MV-4-11 (cell line): Measurements from ENCODE around the gene WDFY2.
"Not testable (repeated sequence)": the region's sequence is repeated elsewhere in the genome, so short reads cannot be mapped to it uniquely, and the experiment has no call there.

Experiments
- DNase-seq: peaks from one replicate; lab custom pipeline; 2025; lab: John Stamatoyannopoulos, UW

Gene WDFY2

DNA sequence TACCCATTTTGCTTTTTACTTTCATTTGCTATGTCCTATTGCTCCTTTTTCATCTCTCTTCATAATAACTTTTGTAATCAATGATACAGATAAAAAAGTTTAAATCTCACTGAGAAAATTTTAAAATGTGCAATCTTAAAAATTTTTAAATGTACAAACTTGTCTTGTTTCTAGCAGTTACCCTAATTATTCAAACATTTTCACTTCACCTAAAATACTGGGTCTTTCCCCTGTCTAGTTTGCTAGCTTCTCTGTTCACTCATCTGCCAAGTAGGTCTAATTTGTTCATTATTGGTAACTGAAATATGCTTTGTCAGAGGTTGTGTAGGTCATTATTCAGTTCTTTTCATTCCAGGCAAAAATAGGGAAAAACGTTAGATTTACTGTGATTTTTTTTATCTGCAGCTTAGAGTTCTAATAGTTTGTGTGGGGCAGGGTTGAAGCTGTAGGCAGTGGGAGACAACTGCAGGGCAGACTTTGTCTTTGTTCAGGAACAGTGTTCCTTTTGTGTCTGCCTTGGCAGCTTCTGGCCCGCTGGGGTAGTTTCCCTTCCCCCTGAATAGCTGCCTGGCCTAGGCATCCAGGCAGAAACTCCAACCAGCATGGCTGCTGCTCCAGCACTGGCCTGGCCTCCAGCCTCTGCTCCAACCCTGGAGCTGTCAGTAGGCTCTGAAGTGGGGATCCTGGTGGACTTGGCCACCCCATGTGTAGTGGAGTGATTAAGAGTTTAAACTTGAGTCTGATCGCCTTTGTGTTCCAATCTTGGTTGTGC is 48.5 kb downstream of the WDFY2 start:
- DNase-seq, result peak; percentile 16

DNA sequence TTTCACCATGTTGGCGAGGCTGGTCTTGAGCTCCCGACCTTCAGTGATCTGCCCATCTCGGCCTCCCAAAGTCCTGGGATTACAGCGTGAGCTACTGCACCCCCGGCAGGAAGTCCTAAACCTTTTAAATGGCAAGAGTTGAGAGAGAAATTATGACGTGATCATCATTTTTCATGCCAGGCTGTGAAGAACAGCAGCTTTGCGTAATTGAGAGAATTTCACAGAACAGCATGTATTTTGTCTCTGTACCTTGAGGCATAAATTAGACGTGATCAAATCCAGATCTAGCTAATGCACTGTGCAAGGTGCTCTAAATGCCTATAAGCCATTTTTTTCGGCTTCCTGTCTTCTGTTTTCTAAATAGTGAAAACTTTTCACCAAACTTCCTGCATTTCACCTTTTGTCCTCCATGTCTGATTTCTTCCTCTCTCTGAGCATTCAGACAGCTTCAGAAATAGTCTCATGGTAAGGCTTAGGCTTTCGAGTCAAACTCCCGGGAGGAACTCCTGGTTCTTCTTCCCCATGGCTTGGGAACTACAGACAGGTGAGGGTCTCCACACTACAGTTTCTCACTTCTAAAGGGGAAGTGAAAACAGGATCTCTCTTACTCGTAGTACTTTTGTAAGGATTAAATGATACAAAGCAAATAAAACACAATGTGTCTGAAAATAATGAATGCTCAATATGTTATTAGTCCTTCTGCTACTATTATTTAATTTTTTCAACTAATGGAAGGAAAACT is 51.0 kb downstream of the WDFY2 start:
- peak; percentile 22 for DNase-seq

DNA sequence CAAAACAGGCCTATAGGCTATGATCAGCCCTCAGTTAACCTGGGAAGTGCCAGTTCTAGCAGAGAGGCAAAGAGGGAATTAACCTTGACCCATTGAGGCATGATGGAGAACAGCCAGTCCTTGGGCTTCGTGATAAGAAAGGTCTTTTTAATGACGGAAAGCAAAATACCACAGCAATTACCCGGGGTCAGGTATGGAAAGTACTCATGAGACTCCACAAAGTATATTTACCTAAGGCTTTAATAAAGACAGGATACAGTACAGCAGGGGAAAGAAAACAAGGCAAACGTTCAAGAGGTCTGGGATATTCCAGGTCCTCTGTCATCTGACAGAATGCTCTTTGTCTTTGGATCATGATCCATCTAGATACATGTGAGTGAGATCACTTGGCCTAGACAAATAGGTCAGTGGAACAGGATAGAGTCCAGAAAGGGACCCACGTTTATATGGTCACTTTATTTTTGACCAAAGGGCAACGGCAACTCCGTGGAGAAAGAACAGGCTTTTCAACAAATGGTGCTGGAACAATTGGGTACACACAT is 52.2 kb downstream of the WDFY2 start:
- DNase-seq, result no peak

DNA sequence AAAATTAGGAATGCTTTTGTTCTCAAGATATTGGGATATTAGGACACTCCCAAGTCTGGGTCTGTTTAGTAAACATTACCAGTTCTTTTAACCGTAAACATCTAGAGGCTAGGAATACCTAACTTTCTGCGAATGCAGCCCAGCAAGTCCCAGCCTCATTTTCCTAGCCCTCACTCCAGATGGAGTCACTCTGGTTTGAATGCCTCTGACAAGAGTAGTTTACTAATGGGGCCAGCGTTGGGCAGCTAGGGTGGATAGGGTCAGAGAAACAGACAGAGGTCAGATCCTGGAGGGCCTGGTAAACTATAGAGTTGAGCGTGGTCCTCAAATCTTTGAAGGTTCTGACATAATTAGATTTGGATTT is 53.6 kb downstream of the WDFY2 start:
- no peak for DNase-seq

DNA sequence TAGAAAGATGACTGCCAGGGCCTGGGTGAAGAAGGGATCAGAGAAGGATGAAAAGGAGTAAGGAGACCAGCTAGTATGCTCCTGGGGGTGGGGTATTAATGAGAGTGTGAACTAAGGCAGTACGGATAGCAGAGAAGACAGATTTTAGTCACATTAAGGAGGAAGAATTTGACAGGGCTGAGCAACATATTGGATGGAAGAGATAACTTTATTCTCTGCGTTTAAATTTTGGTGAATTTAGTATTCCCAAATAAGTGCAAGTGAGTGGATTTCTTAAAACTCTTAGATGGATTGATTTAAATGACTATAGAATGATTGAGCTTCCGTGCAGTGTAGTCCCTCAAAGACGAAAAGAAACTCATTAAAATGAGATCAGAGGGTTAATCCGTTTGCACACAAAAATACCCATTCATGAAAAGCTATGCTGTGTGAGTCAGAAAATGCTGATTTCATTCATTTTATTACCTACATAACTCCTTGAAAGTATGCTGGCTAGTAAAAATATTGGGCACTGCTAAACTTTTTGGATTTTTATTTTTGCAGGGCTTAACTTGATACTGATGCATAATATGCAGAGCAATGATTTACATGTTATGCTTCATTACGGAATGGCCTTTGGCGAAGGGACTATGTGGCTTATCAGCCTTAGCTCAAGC is 54.1 kb downstream of the WDFY2 start:
- DNase-seq, result no peak

DNA sequence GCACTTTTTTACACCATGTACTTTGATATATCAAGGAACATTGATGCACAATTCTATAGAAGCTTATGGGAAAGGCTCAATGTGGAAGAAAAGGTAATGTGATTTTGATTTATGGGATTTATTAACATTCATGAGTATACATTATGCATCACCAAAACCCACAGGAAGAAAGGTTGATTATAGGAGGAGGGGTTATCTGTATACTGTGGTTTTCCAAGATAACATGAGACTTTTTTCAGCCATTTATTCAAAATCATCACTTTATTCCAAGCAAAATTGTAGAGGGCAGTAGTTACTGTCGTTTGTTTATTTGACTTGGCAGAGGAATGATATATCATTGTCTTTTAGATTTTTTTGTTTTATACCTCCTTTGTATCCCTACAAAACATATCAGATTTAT is 54.9 kb downstream of the WDFY2 start:
- no peak for DNase-seq

DNA sequence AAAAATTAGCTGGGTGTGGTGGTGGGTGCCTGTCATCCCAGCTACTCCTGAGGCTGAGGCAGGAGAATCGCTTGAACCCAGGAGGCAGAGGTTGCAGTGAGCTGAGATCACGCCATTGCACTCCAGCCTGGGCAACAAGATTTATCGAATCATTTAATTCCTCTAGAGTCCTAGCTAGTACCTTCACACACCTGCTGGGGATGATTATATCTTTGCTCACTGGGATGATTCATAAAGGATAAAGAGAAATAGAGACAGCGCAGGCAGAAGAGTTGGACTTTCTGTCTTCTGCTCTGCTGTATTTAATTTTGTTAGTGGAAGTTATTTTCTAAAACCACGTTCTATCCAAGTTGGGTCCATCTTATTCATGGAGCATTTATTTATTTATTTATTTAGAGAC is 56.4 kb downstream of the WDFY2 start:
- not testable (repeated sequence) for DNase-seq

DNA sequence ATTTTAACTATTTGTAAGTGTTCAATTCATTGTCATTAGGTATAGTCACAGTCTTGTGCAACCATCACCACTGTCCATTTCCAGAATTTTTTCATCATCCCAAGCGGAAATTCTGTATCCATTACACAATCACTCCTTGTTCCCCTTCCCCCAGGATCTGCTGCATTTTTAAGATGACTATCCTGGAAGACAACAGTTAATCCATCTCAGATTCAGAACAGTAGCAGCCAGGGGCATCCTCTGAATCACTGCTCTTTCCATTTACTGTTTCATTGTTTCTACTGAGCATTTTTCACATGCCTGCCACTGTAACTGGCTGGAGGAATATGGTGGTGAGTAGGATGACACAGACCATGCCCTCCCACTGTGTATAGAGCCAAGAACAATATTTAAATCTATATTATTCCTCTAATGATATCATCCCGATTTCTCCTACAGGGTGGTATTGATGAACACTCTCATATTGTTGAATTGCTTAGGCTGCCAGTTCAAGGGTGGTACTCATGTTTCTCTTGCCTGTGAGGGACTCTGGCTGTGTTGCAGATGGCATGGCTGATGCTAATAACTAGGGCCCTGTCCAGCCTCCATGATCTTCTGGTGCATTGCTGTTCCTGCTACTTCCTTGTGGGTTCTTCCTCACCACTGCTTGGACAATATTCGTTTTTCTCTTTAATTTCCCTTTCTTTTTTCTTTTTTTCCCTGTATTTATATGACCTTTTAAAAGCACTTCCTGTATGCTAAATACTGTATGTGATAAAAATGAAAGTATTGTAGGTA is 59.0 kb downstream of the WDFY2 start:
- peak; percentile 6 for DNase-seq

DNA sequence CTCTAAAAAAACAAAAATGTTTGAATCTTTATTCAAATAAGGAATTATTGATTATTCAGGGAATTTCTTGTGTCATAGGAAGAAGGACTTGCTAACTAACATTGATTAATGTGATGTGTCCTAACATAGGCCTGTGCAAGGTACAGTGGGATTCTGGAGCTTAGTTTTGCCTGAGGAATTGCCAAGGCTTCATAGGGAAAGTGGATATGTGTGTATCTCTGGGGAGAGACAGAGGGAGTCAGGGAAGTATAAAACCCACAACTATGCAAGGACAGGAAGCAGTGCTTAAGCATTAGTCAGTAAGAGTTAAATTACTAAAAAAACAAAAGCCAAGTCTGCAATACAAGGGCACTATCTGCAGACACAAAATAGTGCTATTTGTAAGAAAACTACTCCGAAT is 59.6 kb downstream of the WDFY2 start:
- peak; percentile 66 for DNase-seq

DNA sequence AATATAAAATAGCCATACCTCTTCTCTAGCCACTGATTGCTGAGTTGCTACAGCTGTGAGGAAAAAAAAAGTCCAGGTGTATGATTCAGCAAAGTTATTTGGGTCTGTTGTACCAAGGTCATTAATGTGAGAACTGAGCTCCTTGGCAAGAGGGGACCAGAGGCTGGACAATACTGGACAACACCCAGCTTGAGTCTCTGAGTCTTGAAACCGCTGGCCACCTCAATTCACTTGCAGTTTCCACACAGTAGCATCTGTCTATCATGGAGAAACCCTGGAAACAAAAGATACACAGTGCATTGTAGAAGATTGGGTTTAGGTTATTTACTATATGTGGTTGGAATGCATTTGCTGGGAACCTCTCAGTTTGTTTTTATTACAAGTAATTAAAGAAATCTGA is 60.4 kb downstream of the WDFY2 start:
- DNase-seq, result peak; percentile 12

DNA sequence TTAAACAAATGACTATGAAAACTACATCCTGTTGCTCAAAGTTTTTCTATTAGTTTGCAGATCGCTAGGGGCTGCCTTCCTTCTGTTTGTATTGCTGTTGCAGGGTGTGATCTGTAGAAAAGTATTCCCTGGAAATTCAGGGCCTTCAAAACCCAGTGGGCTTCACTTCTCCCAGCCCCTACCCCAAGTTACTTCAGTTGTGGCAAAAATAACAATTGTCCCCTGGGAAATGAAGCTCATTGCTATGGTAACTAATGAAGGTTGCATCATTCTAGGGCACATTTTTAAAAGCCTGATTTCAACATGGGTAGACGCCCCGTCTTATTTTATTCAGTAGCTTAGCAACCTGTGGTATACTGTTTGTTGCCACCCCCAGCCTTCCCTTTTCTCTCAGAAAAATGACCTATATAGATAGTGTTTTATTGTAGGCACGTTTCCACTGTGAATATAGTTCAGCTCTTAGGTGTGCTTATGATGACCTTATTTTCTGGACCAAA is 60.9 kb downstream of the WDFY2 start:
- DNase-seq, result peak; percentile 95

DNA sequence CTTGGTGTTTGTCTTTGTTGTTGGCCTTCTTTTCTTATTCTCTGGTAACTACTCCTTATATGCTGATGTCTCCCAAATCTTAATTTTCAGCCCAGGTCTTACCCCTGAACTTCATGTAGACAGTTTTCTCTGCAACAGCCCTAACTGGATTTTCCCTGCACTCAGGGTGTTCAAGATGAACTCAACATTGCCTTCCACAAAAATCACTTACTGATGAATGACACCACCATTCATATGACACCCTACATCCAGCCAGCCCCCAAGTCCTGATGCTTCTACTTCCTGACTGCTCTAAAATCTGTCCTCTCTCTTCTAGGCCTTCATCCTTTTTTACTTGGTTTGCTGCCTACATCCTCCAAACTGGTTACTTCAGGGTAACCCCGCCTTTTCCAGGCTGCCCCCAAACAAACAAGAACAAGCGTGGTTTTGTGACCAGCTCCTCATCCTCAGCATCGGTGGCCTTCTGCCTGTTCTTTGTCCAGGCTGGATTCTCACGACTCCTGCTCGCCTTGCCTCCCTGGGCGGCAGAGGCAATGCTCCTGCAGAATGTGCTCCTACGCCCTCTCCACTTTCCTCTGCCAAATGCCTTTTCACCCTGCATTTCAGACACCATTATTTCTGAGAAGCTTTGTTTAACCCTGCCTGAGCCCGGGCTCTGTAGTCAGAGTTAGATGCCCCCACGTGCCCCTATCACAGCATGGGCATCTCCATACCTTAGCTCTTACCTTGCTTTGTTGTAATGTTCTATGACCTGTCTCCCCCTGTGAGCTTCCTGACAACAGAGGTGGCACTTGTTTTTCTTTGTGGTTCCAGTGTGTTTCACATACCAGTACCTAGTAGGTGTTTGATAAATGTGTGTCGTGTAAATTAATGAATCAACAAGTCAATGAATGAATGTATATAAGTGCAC is 61.8 kb downstream of the WDFY2 start:
- DNase-seq, result no peak

DNA sequence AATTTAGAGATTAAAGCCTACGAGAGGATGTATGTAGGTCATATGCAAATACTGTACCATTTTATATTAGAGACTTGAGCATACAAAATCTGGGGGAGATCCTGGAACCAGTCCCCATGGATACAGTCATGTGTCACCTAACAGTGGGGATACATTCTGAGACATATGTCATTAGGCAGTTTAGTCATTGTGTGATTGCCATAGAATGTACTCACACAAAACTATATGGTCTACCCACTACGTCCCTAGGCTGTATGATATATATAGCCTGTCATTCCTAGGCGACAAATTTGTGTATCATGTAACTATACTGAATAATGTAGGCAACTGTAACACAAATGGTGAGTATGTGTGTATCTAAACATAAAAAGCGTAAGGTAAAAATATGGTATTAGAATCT is 62.8 kb downstream of the WDFY2 start:
- DNase-seq, result no peak

DNA sequence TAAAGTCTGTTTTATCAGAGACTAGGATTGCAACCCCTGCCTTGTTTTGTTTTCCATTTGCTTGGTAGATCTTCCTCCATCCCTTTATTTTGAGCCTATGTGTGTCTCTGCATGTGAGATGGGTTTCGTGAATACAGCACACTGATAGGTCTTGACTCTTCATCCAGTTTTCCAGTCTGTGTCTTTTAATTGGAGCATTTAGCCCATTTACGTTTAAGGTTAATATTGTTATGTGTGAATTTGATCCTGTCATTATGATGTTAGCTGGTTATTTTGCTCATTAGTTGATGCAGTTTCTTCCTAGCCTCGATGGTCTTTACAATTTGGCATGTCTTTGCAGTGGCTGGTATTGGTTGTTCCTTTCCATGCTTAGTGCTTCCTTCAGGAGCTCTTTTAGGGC is 67.9 kb downstream of the WDFY2 start:
- not testable (repeated sequence) for DNase-seq

DNA sequence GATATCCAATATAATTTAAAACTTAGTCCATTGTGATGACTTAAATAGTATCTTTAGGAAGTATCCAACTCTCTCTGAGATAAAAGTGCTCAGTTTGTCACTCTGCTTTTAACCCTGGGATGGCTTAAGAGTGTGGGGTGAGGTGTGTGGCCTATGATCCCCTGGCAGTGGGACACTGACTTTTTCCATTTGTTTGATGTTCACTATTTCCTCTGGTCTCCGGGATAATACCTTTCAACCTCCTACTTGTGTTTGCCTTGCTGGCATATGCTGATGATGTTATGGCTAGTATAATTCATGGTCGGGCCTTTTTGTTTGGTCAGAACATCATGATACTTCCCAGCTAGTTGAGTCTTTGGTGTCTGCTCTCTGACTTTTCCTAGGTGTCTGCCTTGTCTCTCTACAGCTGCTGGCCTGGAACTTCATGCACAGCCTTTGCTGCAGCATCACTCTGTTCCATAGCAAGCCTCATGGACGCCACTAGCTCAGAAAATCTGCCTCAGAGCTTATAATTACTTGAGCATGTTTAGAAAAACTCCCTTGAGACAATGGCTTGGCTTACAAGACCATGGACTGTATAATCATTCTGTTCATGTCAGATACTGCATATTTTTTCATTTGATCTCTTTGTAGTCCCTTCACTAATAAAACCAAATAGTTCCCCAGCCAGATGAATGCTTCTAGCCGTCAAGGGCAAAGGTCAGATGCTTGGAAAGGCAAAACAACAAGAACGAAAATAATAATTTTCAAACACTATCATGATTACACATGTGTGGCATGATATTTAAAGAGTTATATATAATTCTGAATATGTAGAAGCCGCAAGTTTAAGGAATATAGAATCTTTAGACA is 75.2 kb downstream of the WDFY2 start:
- no peak for DNase-seq

DNA sequence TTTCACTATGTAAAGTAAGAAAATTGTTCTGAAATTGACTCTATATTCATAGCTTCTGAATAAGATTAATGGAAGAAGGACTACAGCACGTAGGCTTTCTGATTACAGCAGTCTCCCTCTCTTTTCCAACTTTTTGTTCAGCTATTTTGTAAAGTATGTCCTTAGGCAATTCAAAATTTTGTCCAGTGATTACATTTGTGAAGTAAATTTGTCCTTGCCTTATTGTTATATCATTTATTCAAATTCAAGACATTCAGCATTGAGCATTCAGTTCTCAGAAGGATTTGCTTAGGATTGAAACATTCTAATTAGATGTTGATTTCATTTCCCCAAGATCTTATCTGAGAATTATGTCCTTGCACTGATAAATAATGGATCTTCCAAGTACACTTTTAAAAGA is 76.6 kb downstream of the WDFY2 start:
- no peak for DNase-seq

DNA sequence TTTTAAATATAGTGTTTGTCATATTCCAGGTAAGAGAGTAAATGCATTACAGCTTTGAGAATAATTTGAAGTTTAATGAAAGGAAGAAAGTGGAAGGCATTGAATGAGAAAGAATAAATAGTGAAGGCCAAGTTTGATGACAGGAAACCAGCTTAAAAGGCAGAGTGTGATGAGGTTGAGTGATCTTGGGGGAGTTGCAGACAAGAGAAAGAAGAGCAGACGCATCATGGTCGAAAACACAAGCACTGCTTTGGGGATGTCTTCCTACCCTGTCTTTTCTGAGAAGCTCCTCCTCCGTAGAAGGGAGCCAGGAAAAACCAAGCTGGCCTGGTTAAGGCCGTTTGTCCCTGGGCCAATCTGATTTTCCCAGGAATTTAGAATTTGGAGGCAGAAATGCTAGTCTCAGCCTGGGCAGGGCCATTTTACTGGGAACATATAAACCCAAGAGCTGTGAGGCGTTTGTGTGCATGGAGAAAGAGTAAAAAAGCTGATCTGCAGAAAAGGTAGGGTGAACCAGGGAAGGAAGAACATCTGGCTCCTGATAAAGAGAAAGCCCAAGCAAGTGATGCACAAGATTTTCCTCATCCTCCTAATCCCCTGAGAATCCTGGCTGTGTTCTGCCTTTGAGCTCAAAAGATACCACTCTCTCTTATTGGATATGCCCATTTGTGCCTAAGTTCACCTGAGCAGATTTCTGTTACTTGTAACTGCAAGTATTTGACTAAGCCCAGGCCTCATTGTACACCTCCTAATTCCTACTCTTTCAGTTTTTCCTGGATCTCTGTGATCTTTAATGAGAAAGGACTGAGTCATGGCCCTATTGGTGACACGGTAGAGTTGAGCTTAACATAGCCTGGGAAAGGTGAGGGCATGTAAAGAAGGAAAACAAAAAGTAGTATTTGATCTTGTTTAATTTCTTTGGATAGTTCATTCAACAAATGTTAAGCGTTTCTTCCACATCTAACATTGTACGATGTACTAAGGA is 80.0 kb downstream of the WDFY2 start:
- no peak for DNase-seq

DNA sequence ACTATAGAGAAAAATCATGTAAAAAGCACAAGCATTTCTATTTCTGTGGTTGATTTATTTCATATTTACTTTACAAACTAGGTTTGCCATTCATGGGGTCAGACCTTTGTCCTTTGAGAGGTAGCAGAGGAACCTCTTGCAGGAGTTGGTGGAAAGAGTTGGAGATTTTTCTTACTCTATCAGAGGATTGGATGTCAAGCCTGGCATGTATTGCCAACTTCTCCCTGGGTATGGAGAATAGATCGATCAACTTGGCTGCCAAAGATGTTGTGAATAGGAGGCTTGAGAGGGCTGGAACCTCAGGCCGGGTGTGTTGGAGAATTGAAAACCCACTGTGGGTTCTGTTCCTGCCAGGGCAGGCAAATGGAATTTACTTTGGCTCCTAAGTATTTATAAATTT is 81.2 kb downstream of the WDFY2 start:
- no peak for DNase-seq

DNA sequence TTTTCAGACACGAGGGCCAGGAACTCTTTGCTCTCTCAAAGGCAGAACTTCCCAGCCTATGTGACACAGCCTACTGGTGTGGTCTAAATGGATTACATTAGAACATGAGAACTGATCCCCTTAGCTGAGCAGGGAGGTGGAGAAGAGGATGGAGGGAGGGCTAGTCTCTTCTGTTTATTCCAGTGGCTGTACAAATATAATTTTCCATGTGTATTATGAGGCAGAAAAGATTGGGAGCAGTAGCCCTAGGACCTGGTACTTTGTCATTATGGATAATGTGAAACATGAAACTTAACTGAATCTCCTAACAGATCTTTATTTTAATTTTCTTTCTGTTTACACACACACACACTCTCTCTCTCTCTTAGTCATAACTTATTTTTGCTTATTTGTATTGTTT is 82.1 kb downstream of the WDFY2 start:
- DNase-seq, result no peak
